ENCODE data around the gene CDH2.

The CDH2 gene

DNA sequence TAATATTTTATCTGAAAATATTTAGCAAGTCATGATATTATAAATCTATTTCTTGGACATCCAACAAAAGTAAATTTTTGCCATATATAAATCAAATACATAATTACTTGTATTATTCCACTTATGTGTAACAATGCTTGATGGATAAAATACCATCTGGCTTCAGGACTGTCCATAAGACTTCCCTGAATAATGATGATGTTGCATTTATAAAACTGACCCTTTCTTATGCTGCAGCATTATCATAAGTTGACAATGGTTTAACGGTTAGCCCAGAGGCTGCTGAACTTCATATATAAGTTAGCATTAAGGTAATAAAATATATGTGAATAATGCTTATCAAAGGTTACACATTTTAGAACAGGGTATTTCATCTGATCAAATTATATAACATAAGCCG, 95.4 kb downstream of the CDH2 start:
- no peak for DNase-seq (ENCODE audit: low read depth)

DNA sequence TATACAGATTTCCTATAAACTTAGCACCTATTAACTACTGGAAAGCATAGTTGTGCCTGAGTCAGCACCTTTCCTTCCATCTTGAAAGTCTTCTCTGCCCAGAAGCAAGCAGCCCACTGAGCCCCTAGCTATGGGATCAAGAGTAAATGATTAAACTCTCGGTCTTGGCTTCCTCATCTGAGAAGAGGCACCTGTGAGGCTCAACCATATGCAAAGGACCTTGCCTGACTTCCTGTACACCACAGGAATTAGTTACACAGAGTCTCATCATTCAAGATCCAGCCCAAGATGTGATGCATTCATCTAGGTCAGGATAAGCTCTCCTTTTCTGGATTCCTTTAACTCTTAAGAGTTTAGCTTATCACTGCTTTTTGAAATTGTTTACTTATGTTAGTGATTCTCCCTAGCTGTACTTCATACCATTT, 96.0 kb downstream of the CDH2 start:
- no peak for DNase-seq (ENCODE audit: low read depth)

DNA sequence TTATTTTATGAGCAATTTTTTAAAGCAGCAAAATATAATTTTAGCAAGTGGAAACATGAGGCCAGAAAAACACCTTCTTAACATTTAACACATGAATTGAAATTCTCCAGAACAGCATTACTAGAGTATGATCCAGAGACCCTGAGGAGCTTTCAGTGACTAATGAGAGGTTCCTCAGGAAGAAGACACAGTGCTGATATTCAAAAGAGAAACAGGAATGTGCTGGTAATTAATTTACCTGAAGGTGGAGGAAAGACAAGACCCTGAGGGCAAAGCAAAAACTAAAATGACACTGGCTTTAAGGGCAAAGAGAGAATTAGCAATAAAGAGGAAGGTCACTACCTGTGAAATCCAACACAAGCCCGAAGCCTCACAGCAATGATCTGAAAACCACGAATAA, 97.0 kb downstream of the CDH2 start:
- no peak for DNase-seq (ENCODE audit: low read depth)

DNA sequence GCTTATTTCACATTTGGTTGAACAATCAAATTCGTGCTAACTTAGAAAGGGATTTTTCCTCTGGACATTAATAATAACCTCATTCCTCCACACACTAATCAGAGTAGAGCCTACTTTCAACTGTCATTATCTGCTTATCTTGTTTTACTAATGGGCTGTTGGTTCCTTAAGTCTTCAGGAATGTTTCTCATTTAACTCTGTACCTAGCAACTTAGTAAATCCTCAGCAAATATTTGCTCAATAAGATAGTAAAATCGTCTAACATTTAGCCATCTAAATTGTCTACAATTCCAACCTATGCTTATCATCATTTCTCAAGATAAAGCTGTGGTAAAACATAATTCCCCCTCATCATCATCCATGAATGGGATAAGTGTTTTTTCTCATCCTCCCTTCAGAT, 98.1 kb downstream of the CDH2 start:
- DNase-seq (ENCODE audit: low read depth): no peak

DNA sequence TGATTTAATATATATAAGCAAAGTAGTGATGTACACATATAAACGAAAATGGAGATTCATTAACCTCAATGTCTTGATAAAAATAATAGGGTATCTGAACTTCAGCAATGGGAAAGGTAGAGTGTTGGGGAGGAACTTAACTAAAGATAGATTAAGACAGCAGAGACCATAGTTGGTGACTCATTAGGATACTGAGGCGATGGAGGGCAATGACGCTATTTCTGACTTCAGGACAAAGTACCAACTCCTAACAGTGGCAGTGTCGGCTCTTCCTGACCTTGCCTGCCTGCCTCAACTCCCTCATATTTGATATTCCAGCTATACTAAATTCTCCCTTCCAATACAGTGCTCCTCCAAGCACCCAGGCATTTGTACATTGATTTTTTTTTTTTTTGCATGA, 98.6 kb downstream of the CDH2 start:
- no peak for DNase-seq (ENCODE audit: low read depth)

DNA sequence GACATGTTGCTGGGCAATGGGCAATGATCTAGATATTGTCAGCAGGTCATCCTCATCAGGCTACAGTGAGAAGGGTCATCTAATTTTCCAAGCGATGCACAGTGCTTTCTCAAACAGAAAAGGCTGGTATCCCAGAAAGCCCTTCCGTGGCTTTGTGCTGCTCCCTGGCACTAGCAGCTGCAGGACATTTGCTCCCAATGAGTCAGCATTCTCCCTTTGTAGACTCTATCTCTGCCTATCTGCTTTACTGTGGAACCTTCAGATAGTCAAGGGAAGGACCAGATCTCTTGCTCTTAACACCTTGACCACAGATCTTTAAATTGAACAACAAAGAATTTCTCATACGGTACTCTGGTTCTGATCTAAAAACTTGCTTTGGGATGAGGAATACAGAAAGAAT, 101.4 kb downstream of the CDH2 start:
- no peak for DNase-seq (ENCODE audit: low read depth)

DNA sequence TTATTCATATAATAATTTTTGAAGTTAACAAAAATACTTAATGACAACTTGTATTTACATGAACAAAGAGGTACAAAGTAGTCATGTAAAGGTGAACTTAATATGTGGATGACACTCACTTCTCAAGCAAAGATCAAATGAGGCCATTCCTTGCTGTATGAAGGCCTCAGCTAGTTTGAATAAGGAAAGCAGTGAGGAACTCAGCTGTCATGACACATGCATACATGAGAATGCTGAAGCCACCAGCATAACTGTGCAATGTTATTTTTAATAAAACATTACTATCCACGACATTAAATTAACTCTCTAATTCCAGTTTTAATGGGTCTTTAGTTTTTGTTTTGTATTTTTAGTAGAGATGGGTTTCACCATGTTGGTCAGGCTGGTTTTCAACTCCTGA, 102.9 kb downstream of the CDH2 start:
- no peak for DNase-seq (ENCODE audit: low read depth)

DNA sequence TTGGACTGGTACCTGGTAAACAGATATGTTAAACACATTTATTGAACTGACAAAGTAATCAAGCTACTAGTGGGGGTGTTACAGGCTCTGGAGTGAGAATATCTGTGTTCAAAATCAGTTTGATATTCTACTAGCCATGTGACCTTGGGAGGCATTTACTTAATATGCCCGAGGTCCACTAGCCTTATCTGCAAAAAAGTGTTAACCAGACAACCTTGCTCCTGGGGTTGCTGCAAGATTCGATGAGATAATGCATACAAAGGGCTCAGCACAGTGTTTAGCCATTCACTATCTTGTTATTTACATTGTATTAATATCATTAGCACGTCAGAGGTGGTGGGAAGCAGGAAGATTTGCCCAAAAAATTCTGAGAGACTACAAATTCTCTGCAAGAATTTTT, 103.3 kb downstream of the CDH2 start:
- no peak for DNase-seq (ENCODE audit: low read depth)

DNA sequence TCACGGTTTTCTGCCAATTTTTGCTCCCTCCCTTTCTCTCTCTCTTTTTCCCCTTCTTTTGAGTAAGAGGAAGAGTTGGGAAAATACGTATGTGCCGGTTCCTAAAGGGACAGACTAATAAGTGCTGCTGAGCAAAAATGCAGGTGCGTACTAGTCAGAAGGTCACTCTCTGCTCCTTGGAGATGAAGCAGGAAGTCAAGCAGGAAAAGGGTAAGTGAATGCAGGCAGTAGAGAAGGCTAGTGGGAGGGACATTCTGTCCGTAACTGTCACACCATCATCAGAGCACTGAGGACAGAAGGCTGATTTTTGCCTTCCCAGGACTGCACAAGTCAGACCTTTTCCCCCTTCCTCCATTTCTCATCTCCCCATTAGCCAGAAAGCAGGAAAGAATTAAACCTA, 105.7 kb downstream of the CDH2 start:
- no peak for DNase-seq (ENCODE audit: low read depth)

DNA sequence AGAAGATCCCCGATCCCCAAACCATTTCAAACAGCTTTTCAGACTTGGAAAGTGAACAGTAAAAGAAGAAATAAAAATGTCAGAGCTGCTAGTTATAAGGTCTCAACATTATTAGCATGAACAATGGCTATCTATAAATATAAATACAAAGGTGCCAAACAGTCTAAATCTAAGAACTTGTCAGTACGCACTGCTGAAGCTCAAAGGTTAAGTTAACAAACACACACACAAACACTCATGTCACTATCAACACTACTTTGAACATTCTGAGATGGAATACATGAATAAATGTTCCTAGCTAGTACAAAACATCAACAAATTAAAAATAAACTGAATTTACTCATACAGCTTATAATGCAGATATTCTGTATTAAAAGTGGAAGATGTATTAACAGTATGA, 108.7 kb downstream of the CDH2 start:
- no peak for DNase-seq (ENCODE audit: low read depth)

DNA sequence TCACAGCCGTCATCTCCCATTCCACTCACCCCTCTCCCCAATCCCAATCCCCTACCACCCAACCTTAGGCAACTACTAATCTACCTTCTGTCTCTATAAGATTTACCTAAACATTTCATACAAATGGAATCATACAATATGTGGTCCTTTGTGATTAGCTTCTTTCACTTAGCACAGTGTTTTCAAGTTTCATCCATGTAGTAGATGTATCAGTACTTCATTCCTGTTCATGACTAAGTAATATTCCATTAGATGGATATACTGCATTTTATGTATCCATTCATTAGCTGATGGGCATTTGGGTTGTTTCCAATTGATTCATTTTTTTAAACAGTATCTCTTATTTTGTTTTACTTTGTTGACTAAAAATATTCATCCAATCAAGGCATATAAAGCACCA, 109.6 kb downstream of the CDH2 start:
- no peak for DNase-seq (ENCODE audit: low read depth)

DNA sequence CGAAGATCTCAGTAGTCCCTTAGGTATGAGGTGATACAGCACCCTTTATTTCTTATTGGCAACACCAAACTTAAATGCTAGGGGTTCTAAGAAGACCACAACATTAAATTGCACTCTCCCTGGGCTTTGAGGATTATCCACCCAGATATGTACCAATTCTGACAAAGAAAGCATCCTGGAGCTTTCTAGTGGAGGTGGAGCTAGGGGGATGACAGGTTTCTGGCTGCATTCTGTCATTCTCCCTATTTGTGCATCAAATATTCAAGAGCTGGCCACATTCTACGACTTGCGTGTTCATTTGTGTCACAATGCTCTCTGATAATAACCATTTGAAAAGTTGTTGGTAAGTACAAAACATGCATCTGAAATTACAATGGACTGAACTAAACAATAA, 111.1 kb downstream of the CDH2 start:
- DNase-seq (ENCODE audit: low read depth): no peak

DNA sequence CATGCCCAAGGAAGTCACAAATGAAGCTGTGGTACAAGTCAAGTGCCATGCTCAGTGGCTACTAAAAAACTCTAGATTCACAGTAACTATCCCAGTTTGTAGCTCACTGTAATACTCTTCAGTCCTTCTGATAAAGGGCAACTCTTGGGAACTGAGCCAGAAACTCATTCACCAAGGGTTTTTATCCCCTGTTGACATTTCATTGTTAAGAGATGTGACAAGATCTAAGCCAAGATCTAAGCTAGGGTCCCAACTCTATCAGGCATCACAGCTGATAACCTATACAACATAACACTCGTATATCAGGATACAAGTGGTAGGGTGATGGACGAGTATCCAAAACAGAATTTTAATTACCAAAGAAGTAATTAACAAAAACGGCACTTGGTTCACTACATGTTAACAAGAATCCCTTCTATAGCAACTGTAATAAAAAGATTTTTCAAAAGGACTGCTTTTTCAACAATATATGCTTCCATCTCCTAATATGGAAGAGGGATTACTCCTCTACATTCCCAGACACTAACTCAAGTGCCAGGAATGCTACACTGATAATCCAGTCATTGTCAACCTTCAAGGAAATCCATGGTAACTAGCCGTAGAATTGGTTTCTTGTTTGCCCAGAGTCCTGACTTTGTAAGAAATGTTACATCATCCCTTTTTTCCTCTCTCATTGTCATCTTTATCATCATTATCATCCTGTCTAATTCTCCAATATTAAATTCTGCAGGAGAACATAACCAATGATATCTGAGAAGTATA, 111.7 kb downstream of the CDH2 start:
- no peak for DNase-seq (ENCODE audit: low read depth)

DNA sequence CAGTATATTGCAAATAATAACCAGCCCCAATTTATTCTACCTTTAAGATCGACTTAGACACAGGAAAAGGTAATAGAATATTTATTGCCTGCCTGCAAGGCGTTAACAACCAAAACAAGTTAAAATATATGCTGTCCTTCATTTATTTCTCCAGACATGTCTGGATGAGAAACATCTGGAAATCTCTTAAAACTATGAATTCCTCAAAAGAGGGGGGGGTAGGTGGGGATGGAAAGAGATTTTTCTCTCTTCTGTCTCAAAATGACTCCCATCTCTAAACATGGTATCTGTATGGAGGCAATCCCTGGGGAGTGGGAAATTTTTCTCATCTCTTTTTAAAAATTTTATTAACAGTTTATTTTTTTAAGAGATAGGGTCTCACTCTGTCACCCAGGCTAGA, 113.0 kb downstream of the CDH2 start:
- no peak for DNase-seq (ENCODE audit: low read depth)

DNA sequence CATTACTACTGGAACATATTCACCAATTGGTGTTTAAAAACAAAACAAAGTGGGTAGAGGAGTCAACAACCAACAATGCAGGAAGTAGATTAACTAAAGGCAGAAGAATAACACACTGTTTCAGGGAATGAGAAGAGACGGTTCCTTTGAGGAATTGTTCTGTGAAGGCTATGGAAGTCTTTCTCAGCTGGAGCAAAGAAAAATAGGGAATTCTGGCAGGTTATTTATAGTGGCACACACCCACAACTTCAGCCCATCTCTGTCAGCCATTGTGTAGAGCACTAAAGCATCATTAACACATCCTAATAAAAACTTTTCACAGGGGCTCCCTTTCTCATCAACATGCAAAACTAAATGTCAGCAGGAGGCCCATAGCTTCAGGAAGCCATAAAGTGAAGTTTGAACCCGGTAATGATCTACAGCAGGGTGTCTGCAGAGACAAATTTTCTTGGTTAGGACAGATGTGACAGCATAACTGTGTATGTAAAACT, 113.6 kb downstream of the CDH2 start:
- no peak for DNase-seq (ENCODE audit: low read depth)

DNA sequence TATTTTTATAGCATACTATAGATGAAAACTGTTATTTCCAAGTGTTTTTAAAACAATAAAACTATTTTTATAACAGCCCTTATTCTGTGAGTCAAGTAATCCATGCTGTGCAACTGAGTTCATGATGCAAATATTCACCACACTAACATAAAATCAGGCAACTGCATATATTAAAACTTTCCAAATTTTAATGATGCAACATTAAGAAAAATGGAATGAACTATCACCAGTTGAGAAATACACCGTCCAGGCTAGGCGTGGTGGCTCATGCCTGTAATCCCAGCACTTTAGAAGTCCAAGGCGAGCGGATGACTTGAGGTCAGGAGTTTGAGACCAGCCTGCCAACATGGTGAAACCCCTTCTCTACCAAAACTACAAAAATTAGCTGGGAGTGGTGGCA, 114.5 kb downstream of the CDH2 start:
- DNase-seq (ENCODE audit: low read depth): no peak

DNA sequence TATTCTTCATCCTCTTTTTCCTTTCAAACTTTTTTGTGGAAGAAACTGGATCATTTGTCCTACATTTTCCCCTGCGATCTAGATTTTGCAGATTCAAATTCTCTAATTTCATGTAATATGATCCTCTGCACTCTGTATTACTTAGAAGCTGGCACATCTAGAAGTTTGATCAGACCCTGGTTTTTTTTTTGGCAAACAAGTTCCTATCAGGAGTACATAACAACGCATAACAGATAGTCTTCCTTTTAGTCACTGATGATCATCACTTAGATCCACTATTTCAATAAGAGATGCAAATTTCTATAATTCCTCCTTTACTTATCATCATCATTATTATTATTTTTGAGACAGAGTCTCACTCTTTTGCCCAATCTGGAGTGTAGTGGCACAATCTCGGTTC, 117.1 kb downstream of the CDH2 start:
- no peak for DNase-seq (ENCODE audit: low read depth)

DNA sequence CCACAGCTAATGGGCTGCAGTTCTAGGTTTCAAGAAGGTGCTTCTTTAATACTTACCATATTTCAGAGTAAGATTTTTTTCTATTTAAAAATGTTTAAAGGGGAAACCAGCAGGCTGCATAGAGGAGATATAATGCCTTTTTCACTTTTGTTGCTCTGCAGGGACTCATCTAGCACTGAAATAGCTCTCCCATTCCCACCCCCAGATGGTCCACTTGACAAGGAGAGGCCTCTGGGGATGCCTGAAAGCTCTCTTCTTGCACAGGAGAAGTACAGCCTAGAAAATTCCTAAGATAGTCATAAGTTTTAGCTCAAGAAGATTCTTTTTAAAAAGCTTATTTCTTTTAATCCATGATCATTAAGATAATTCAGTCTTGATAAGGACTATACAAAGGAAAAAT, 126.4 kb downstream of the CDH2 start:
- no peak for DNase-seq (ENCODE audit: low read depth)

DNA sequence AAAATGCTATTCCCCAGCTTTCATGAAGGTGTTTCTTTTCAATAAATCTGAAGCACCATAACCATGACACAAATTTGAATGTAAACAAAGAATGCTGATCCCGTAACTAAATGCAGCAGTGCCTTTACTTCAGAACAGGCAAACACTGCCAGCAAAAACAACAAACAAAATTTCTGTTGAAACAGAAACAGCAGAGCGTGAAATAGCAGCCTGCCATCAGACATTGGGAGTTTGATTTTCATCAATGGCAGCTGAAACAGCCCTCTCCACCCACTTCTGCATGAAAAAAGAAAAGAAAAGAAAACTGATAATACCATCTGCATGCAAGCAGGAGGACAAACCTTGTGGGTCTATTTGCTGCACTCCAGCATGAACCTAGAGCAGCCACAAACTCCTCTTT, 128.3 kb downstream of the CDH2 start:
- DNase-seq (ENCODE audit: low read depth): no peak

DNA sequence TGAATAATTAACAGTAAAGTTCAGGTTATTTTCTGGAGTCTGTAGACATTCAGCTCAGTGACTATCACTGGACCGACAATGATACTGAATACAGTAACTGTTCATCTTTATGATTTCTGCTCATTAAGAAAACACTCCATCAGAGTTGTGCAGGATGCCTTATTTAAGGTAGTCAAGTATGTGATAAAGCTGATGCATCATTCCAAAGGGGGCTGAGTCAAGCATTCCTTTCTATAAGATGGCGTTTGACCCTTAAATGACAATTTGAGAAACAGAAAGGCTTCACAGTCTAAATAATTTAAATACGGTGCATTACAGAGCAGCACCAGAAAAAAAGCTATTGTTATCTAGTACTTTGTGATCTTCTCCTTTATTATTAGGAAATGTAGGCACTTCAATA, 131.1 kb downstream of the CDH2 start:
- DNase-seq (ENCODE audit: low read depth): no peak

DNA sequence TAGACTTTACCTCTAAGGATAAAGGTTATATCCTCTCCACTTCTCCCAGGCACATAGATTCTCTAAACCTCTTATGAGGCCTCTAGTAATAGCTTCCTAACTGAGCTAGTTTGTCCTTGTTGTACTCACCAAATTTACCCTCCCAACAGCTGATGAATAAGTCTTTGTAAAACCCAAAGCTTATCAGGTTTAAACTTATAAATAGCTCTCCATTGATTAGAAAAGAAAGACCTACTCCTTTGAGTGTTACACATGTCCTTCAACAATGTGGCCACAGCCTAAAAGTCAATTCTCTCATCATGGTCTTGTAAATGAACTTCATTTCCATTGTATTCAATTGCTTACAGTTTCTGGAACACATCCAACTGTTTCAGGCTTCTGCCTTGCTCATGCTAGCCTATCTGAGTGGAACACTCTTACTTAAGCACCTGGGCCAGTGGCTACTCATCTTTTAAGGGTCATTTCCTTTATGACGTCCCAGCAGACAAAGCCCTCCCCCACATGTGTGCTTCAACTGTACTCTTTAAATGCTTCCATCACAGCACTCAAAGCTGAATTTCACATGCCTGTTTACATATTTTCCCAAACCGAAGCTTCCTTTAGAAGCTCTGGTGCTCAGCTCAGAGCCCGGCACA, 131.6 kb downstream of the CDH2 start:
- no peak for DNase-seq (ENCODE audit: low read depth)

DNA sequence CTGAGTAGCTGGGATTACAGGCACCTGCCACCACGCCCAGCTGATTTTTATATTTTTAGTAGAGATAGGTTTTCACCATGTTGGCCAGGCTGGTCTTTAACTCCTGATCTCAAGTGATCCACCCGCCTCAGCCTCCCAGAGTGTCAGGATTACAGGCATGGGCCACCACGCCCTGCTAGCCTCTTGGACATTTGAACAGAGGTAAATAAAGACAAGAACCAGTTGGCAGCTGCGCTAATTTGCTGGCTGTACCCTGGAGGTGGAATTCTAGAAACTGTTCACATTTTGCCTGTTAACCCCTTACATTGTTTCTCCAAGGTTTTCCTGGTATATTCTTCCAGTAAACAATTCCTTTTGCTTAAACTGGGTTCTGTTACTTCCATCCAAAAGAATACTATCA, 132.9 kb downstream of the CDH2 start:
- no peak for DNase-seq (ENCODE audit: low read depth)

DNA sequence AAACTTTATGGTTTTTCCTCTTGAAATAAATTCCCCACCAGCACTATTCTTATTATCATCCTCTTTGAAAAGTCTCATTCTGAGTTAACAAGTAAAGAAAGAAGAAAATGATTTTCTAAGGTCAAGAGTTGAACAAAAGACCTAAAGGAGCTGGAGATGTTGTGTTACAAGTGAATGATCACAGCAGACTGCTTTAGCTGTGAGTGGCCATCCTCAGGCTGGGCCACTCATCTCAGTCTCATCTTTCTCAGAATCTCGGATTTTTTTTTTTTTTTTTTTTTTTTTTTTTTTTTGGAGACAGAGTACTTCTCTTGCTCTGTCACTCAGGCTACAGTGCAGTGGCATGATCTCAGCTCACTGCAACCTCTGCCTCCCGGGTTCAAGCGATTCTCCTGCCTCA, 133.3 kb downstream of the CDH2 start:
- DNase-seq (ENCODE audit: low read depth): no peak

DNA sequence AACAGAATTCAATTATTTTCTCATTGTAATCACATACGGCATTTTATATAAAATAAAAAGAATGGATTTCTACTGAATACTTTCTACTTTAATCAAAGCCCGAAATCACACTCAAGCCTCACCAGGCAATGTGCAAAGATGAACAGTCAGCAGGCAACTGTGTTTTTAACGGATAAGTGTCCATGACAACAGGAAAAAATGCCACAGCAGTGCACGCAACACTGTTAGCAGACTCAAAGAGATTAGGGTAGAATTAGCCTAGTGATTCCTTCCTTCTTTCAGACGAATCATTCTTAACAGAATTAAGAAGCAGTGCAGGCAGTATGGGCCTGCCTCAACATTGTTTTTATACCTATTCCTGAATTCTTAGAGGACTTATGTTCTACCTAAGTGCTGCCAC, 135.6 kb downstream of the CDH2 start:
- DNase-seq (ENCODE audit: low read depth): no peak
